ENCODE measurements around the gene DHRS7B.
"Not testable (repeated sequence)": the region's sequence is repeated elsewhere in the genome, so short reads cannot be mapped to it uniquely, and the experiment has no call there.

DNA sequence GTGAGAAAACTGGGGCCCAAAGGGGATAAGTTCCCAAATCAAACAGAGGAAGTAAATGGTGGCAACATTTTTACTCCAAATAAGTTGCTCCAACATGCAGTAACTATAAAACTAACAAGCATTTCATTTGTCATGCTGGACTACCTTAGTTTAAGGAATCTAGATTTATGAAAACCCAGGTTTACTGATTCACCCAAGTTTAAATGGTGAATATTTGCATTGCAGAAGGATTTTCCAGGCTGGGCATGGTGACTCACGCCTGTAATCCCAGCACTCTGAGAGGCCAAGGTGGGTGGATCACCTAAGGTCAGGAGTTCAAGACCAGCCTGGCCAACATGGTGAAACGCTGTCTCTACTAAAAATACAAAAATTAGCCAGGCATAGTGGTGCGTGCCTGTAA is 17.5 kb downstream of the DHRS7B start:
- not testable (repeated sequence) for TF ChIP-seq CTCF (IDR thresholded peaks at IDR 0.05; ENCODE audit: low read depth, low read length, missing input control); SP1 (IDR thresholded peaks at IDR 0.05); ZBTB33 (IDR thresholded peaks at IDR 0.05); FOXA1 (IDR thresholded peaks at IDR 0.05); GABPA (IDR thresholded peaks at IDR 0.05 in 1 of 2, conservative IDR thresholded peaks at IDR 0.05 in 1 of 2)
- TF ChIP-seq, protein P1, sequence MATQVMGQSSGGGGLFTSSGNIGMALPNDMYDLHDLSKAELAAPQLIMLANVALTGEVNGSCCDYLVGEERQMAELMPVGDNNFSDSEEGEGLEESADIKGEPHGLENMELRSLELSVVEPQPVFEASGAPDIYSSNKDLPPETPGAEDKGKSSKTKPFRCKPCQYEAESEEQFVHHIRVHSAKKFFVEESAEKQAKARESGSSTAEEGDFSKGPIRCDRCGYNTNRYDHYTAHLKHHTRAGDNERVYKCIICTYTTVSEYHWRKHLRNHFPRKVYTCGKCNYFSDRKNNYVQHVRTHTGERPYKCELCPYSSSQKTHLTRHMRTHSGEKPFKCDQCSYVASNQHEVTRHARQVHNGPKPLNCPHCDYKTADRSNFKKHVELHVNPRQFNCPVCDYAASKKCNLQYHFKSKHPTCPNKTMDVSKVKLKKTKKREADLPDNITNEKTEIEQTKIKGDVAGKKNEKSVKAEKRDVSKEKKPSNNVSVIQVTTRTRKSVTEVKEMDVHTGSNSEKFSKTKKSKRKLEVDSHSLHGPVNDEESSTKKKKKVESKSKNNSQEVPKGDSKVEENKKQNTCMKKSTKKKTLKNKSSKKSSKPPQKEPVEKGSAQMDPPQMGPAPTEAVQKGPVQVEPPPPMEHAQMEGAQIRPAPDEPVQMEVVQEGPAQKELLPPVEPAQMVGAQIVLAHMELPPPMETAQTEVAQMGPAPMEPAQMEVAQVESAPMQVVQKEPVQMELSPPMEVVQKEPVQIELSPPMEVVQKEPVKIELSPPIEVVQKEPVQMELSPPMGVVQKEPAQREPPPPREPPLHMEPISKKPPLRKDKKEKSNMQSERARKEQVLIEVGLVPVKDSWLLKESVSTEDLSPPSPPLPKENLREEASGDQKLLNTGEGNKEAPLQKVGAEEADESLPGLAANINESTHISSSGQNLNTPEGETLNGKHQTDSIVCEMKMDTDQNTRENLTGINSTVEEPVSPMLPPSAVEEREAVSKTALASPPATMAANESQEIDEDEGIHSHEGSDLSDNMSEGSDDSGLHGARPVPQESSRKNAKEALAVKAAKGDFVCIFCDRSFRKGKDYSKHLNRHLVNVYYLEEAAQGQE (IDR thresholded peaks at IDR 0.05) = not testable (repeated sequence)
- TF ChIP-seq, protein P2, sequence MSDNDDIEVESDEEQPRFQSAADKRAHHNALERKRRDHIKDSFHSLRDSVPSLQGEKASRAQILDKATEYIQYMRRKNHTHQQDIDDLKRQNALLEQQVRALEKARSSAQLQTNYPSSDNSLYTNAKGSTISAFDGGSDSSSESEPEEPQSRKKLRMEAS (IDR thresholded peaks at IDR 0.05) = not testable (repeated sequence)

Data from liver (tissue), 3 donors.